ENCODE data around the gene FLRT2. TPM values are rescaled to one million over a fixed set of nuclear protein-coding genes. Genes with fewer than 3 reads are reported as not detected.

FLRT2 gene
- total RNA-seq, 2 donors from 2014 or later = 0.25 to 1.5 TPM

- Mint-ChIP-seq H3K4me3 (no peak overlapping the region), H3K27me3 (no peaks in the 10 kb centered on the region), H3K27ac (no peak overlapping the region), H3K36me3 (no peaks in the 10 kb centered on the region), H3K4me1 (ENCODE audit: low read depth in 2 of 2) (no peaks in the 10 kb centered on the region), H3K9me3 (peaks cover 3% of the 10 kb centered on the region)
- ATAC-seq = no peak
- DNase-seq (ENCODE audit: low spot score) = no peak
Observed at GRCh38 chr14:85634205-85634604, 104.3 kb downstream of the FLRT2 start.

DNA sequence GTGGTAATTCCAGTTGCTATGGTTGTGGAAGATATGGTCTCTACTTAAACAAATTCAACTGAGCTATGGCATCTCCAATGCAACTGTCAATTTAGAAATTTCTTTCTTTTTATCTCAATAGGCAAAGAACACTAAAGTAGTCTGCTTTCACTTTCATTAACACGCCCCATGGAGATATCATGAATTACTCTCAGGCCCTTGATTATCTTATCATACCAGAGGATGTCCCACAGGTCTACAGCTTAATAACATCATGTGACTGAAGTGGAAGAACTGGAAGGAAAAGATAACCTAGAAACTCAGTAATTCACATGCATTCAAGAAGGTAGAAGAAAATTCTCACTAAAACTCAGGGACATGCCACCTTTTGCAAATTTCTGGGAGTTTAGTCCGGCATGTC is 114.3 kb downstream of the FLRT2 start:
- Mint-ChIP-seq H3K27ac (no peak overlapping the region), H3K4me1 (ENCODE audit: low read depth in 2 of 2) (no peaks in the 10 kb centered on the region)

GRCh38 chr14:85653029-85653428 is 123.1 kb downstream of the FLRT2 start:
- Mint-ChIP-seq H3K9me3 (no peaks in the 10 kb centered on the region), H3K4me3 (no peak overlapping the region), H3K27me3 (no peaks in the 10 kb centered on the region), H3K27ac (no peak overlapping the region), H3K4me1 (ENCODE audit: low read depth in 2 of 2) (no peaks in the 10 kb centered on the region), H3K36me3 (no peaks in the 10 kb centered on the region)
- ATAC-seq = no peak
- no peak for DNase-seq (ENCODE audit: low spot score)

More for the DNA sequence above, 114.3 kb downstream of the FLRT2 start:
- no peak overlapping the region for H3K4me3 Mint-ChIP-seq
- ATAC-seq (no peak), DNase-seq (ENCODE audit: low spot score) (no peak)
- H3K27me3 Mint-ChIP-seq = no peaks in the 10 kb centered on the region
- peaks cover 2% of the 10 kb centered on the region for H3K9me3 Mint-ChIP-seq
- no peaks in the 10 kb centered on the region for H3K36me3 Mint-ChIP-seq

DNA sequence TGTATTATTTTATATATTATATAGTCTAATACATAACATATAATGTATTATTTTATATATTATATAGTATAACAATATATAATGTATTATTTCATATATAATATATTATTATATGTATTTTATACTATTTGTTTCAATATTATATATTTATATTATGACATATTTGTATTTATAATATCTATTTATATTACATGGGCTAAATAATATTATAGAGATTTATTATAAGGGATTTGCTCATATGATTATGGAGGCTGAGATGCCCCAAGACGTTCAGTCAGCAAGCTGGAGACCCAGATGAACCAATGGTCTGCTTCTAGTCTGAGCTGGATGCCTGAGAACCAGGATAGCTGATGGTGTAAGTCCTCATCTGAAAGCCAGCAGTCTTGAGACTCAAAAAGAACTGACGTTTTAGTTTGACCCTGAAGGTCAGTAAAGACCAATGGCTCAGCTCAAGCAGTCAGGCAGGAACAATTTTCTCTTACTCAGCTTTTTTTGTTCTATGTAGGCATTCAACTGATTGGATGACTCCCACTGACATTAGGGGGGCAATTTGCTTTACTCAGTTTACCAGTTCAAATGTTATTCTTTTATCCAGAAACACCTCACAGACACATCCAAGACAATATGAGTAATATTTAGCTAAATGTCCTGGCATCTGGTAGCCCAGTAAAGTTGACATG is 130.4 kb downstream of the FLRT2 start:
- ATAC-seq (no peak), DNase-seq (ENCODE audit: low spot score) (no peak)
- no peaks in the 10 kb centered on the region for H3K4me1 Mint-ChIP-seq (ENCODE audit: low read depth in 2 of 2)
- H3K4me3 Mint-ChIP-seq = no peak overlapping the region
- no peaks in the 10 kb centered on the region for H3K27me3 Mint-ChIP-seq
- H3K36me3 Mint-ChIP-seq = no peaks in the 10 kb centered on the region
- no peaks in the 10 kb centered on the region for H3K9me3 Mint-ChIP-seq
- no peak overlapping the region for H3K27ac Mint-ChIP-seq

GRCh38 chr14:85662096-85662495 is 132.2 kb downstream of the FLRT2 start:
- no peaks in the 10 kb centered on the region for H3K9me3 Mint-ChIP-seq
- DNase-seq (ENCODE audit: low spot score) (no peak), ATAC-seq (no peak)
- no peaks in the 10 kb centered on the region for H3K27me3 Mint-ChIP-seq
- no peak overlapping the region for H3K4me3 Mint-ChIP-seq
- H3K36me3 Mint-ChIP-seq = no peaks in the 10 kb centered on the region
- no peak overlapping the region for H3K27ac Mint-ChIP-seq
- H3K4me1 Mint-ChIP-seq (ENCODE audit: low read depth in 2 of 2) = peaks cover 0 to 2% of the 10 kb centered on the region in 2 donors

DNA sequence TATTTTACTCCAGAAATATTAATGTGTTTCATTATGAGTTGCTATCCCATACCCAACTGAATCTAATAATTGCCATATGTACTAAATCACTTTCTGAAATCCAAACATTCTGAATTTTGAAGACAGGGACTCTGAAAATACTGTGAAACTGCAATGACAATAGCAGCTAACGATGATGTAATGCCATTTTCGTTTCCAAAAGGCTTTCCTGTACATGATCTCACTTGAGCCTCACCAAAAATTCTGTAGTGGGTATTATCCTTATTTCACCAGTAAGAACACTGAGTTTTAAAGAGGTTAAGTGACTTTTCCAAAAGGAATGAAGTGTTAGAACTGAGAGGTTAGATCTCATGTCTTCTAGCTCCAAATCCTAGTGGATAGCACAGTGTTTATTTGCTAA is 133.3 kb downstream of the FLRT2 start:
- no peaks in the 10 kb centered on the region for H3K36me3 Mint-ChIP-seq
- no peak overlapping the region for H3K27ac Mint-ChIP-seq
- no peak for DNase-seq (ENCODE audit: low spot score)
- H3K4me3 Mint-ChIP-seq = no peak overlapping the region
- peaks cover 0 to 2% of the 10 kb centered on the region in 2 donors for H3K4me1 Mint-ChIP-seq (ENCODE audit: low read depth in 2 of 2)
- ATAC-seq = no peak
- H3K9me3 Mint-ChIP-seq = no peaks in the 10 kb centered on the region
- H3K27me3 Mint-ChIP-seq = no peaks in the 10 kb centered on the region

DNA sequence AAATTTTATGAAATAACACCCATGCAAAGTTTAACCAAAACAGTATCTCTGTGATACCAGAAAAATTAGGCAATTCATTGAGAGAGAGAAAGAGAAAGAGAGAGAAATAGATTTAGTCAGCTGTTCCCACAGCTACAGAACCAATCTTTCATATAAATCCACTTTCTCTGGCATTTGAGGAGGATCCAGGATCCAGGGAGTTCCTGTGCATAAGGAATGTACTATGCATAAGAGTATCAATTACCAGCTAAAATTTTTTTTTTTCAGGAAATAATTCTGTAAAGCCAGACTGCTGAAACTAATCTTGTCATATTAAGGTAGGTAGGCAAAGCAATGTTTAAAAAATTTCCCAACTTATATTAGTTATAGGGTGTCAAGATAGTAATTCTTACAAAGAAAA is 133.7 kb downstream of the FLRT2 start:
- no peak for ATAC-seq
- H3K27ac Mint-ChIP-seq = no peak overlapping the region

DNA sequence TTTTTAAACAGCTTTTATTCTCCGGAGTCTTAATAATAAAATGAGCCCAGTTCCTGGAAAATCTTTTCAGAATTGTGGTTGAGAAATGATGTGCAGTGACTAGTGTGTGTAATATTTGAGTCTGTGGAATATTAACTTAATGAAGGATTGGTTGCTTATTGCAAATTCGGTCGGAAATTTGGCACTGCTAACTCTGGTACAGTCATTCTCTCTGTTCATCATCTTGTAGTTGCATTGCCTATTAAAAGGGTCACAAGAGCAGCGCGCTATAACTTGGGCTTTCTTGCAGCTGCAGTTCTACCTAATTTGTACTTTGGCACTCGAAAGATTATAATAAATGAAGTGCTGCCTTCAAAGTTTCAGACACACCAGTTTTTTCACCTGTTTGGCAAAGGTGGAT is 146.0 kb downstream of the FLRT2 start:
- Mint-ChIP-seq H3K4me1 (ENCODE audit: low read depth in 2 of 2) (no peaks in the 10 kb centered on the region), H3K36me3 (no peaks in the 10 kb centered on the region), H3K27me3 (peaks cover 0 to 2% of the 10 kb centered on the region in 2 donors), H3K27ac (no peak overlapping the region), H3K9me3 (peaks cover 3% of the 10 kb centered on the region), H3K4me3 (no peak overlapping the region)
- no peak for ATAC-seq
- DNase-seq (ENCODE audit: low spot score) = no peak

More for the DNA sequence above, 133.7 kb downstream of the FLRT2 start:
- Mint-ChIP-seq H3K27me3 (no peaks in the 10 kb centered on the region), H3K4me3 (no peak overlapping the region), H3K36me3 (no peaks in the 10 kb centered on the region), H3K9me3 (no peaks in the 10 kb centered on the region), H3K4me1 (ENCODE audit: low read depth in 2 of 2) (peaks cover 0 to 2% of the 10 kb centered on the region in 2 donors)
- DNase-seq (ENCODE audit: low spot score) = no peak

DNA sequence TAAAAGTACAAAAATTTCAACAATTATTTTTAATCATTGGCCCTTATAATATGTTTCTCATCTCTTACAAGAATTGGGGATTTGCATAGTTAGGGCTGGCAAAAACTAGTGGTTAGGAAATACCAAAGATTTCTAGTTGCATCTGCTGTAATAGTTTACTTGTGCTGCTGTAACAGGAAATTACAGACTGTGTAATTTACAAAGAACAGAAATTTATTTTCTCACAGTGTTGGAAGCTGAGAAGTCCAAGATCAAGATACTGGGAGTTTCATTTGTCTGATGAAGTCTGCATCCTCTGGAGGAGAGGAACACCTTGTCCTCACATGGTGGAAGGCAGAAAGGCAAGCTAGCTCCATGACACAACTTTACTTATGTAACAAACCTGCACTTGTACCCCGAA is 157.0 kb downstream of the FLRT2 start:
- Mint-ChIP-seq H3K9me3 (peaks cover 4% of the 10 kb centered on the region), H3K36me3 (no peaks in the 10 kb centered on the region), H3K4me3 (no peak overlapping the region), H3K4me1 (ENCODE audit: low read depth in 2 of 2) (no peaks in the 10 kb centered on the region), H3K27ac (no peak overlapping the region), H3K27me3 (peaks cover 0 to 3% of the 10 kb centered on the region in 2 donors)
- DNase-seq (ENCODE audit: low spot score) = no peak
- ATAC-seq = no peak

DNA sequence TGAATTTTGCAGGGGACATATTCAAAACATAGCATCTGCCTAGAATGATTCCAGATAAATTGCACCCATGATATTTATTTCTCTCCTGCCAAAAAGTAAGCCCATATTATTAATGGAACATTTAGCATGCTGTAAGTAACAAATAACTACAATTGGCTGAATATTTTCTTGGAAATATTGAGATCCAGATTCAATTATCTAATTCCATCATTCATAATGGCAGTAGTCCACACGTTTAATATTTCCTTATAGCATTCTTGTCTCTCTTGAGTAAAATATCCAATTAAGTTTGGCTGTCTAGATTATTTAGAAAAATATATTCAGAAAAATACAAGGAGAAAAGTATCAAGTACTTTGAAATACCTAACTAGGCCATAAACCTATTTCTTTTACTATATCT is 157.5 kb downstream of the FLRT2 start:
- H3K4me3 Mint-ChIP-seq = no peak overlapping the region
- H3K27ac Mint-ChIP-seq = no peak overlapping the region
- H3K9me3 Mint-ChIP-seq = peaks cover 4% of the 10 kb centered on the region
- H3K27me3 Mint-ChIP-seq = peaks cover 0 to 2% of the 10 kb centered on the region in 2 donors
- no peak for ATAC-seq
- H3K36me3 Mint-ChIP-seq = no peaks in the 10 kb centered on the region
- no peaks in the 10 kb centered on the region for H3K4me1 Mint-ChIP-seq (ENCODE audit: low read depth in 2 of 2)
- DNase-seq (ENCODE audit: low spot score) = no peak

DNA sequence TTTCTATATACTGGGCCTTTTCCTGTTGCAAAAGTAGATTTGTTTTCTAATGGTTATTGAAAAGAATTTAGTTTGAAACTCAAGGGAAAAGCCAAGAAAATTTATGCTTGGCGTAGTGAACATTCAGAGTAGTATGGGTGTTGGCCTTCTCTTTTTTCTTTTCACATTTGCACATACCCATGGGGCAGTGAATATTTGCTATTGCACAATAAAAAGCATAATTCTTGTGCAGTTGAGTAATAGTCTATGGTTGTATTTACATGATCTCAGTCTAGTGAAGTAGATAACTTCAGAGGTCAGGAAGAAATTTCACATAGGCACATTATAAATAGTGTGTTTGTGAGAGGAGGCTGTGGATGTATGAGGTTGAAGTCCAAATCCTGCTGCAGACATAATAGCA is 158.1 kb downstream of the FLRT2 start:
- DNase-seq (ENCODE audit: low spot score) = no peak
- Mint-ChIP-seq H3K9me3 (peaks cover 4% of the 10 kb centered on the region), H3K4me1 (ENCODE audit: low read depth in 2 of 2) (no peaks in the 10 kb centered on the region), H3K27me3 (peaks cover 0 to 2% of the 10 kb centered on the region in 2 donors), H3K27ac (no peak overlapping the region), H3K36me3 (no peaks in the 10 kb centered on the region), H3K4me3 (no peak overlapping the region)
- ATAC-seq = no peak

DNA sequence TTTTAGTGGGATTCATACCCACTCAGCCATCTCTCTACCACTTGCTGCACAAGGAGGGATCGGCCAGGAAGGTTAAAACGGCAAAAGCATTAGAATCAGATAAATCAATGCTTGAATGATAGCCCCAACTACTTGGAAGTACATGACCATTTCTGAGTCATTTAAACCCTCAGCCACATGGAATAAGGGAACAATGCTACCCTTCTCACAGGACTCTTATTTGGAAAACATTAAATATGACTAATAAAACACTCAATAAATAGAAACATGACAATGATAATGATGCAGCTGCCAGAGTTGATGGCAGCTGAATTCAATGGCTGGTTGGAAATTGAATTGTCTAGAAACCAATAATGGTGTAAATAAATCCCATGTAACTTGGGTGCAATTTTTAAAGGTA is 165.4 kb downstream of the FLRT2 start:
- H3K4me3 Mint-ChIP-seq = no peak overlapping the region
- ATAC-seq (no peak), DNase-seq (ENCODE audit: low spot score) (no peak)
- no peaks in the 10 kb centered on the region for H3K4me1 Mint-ChIP-seq (ENCODE audit: low read depth in 2 of 2)
- peaks cover 7% of the 10 kb centered on the region for H3K9me3 Mint-ChIP-seq
- no peaks in the 10 kb centered on the region for H3K27me3 Mint-ChIP-seq
- no peaks in the 10 kb centered on the region for H3K36me3 Mint-ChIP-seq
- no peak overlapping the region for H3K27ac Mint-ChIP-seq

DNA sequence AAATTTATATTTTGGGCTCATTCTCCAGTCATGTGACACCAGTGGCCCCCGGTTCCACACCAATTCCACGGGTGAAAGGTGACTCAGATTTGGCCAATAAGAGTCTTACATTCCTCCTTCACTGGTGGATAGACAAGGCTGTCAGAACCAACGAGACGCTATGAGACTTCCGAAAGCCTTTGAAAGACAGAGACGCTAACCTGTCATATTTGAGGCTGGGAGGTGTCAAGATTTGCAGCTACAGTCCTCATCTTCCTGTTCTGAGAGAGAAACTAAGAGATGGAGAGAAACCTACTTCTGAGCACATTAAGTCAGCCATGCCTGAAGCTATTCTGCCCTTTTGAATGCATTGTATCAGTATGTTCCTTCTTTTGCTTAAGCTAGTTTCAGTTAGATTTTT is 171.2 kb downstream of the FLRT2 start:
- ATAC-seq = peak; percentile 13 to 80
- H3K27ac Mint-ChIP-seq = peak overlapping the region; percentile 36 to 72
- H3K9me3 Mint-ChIP-seq = peaks cover 3% of the 10 kb centered on the region
- no peaks in the 10 kb centered on the region for H3K36me3 Mint-ChIP-seq
- DNase-seq (ENCODE audit: low spot score) = no peak
- H3K27me3 Mint-ChIP-seq = no peaks in the 10 kb centered on the region
- H3K4me1 Mint-ChIP-seq (ENCODE audit: low read depth in 2 of 2) = peaks cover 14 to 16% of the 10 kb centered on the region in 2 donors
- H3K4me3 Mint-ChIP-seq = peak overlapping the region; percentile 35

DNA sequence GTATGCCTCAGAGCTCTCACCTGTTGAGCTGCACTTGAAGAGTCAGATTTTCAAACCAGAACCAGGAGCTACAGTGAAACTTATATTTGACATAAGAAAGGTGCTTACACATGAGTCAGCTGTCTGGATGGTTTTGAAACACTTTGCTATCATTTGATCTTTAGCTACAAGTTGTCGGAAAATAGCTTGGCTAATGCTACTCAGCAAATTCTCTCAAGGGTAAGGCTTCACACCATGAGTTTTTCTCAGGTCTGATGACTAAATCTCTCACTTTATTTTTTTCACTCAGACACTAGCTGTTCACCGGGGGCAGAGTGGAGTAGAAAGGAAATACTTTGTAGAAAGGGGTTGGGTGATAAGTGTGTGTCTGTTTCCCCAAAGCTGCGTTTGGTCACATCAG is 171.8 kb downstream of the FLRT2 start:
- no peak for DNase-seq (ENCODE audit: low spot score)
- peaks cover 14 to 16% of the 10 kb centered on the region in 2 donors for H3K4me1 Mint-ChIP-seq (ENCODE audit: low read depth in 2 of 2)
- H3K27me3 Mint-ChIP-seq = no peaks in the 10 kb centered on the region
- H3K4me3 Mint-ChIP-seq = peak overlapping the region; percentile 35
- H3K9me3 Mint-ChIP-seq = peaks cover 3% of the 10 kb centered on the region
- ATAC-seq = peak; percentile 62 to 82
- H3K27ac Mint-ChIP-seq = peak overlapping the region; percentile 36 to 72
- no peaks in the 10 kb centered on the region for H3K36me3 Mint-ChIP-seq

DNA sequence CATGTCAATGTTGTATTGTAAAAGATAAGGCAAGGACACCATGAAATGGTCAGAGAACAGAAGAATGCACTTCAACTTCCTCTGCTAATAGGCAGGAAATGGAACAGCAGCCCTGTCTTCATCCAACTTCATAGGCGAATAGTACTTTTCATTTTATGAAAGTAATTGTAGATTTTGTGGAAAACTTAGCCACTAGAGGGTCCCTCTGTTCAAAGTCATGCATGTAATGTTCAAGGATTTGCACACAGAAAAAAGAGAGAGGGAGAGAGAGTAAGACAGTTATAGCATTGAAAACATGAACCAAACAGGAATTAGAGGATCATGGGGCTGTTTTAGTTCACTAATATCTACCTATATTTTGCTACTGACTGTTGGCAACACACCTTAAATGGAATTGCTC is 172.2 kb downstream of the FLRT2 start:
- no peaks in the 10 kb centered on the region for H3K36me3 Mint-ChIP-seq
- ATAC-seq (no peak), DNase-seq (ENCODE audit: low spot score) (no peak)
- H3K4me1 Mint-ChIP-seq (ENCODE audit: low read depth in 2 of 2) = peaks cover 14 to 16% of the 10 kb centered on the region in 2 donors
- peak overlapping the region; percentile 35 for H3K4me3 Mint-ChIP-seq
- peaks cover 3% of the 10 kb centered on the region for H3K9me3 Mint-ChIP-seq
- H3K27ac Mint-ChIP-seq = peak overlapping the region; percentile 36 to 72
- no peaks in the 10 kb centered on the region for H3K27me3 Mint-ChIP-seq
